Heart left ventricle (tissue), 13 donors: ENCODE data around the gene ARFIP2.

Source experiments
- POLR2A ChIP-seq, 2 donors: fragments of 450-650 bp; IDR thresholded peaks; one replicate each; pipeline ENCODE4 v1.6.1; 2017; ENCODE audit warnings: antibody characterized with exemption in 2 of 2, mild to moderate bottlenecking in 2 of 2, moderate library complexity in 2 of 2
- TF ChIP-seq, protein P1 (sequence below), 12 donors: fragments of 200-600 bp; sonication (generic) in 4 of 12; IDR thresholded peaks; one replicate each; pipeline versions ENCODE4 v1.5.0 to v1.8.0; 2018 to 2022; ENCODE audit warnings: antibody characterized with exemption in 12 of 12, mild to moderate bottlenecking in 5 of 12
- donor health status: ischemic (EF 13 %, LVEDD 7.1; RV severe dilation, severe dysfunction).
- donor health status: DM: no; HTN: yes; CAD: no.
- donor health status: DM: no; HTN: no; CAD: no.
- donor health status: ischemic (EF 25% LVEDD 6.9; RV normal size, moderate dysfunction).
- donor health status: ischemic (EF 25% LVEDD 5.7; RV mildly dilated, moderate dysfunction).
- donor health status: ischemic (EF 35%, LVEDD 5.7; RV mildly dilated, moderate dysfunction).
- donor health status: nonischemic (EF 11% LVEDD 7.7; RV severe dilation, severe dysfunction).
- donor health status: DM: yes; HTN: yes; CAD: no.
- donor health status: PGD.
- donor health status: ischemic (EF 29% LVEDD 5.4; RV normal size, mild dysfunction).
- donor health status: nonischemic (EF 23%, LVEDD 6.1; RV moderate dilation, normal function).

DNA sequence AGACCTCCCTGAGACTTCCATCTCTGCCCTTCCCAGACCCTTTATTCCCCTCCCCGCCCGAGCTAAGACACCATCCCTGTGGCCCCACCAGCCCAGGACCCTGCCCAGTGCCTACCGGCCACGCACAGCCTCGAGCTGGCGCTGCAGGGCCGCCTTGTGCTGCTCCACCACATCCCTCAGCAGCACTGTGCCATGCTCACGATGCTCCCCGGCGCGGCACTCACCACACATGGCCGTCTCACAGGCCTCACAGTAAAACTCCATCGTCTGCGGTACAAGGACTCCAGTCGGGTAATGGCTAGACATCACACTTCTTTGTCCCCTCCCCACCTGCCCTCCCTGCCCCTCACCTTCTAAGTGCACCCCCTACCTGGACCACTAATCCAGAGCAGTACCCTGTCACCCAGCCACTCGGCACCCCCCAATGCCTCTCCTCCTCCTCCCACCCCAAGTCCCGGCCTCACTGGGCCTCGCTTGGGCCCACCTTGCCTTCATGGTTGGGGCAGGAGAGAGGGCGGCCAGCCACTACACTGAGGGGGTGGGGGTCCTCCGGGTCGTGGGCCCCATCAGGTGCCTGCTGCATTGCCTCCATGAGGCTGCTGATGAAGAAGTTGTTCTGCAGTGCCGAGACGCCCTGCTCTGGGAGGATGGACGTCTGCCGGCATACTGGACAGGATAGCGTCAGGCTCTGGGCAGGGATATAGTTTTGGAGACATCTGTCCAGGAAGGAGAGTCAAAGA lies 23.4 kb downstream of the ARFIP2 start:
- TF ChIP-seq, protein P1, sequence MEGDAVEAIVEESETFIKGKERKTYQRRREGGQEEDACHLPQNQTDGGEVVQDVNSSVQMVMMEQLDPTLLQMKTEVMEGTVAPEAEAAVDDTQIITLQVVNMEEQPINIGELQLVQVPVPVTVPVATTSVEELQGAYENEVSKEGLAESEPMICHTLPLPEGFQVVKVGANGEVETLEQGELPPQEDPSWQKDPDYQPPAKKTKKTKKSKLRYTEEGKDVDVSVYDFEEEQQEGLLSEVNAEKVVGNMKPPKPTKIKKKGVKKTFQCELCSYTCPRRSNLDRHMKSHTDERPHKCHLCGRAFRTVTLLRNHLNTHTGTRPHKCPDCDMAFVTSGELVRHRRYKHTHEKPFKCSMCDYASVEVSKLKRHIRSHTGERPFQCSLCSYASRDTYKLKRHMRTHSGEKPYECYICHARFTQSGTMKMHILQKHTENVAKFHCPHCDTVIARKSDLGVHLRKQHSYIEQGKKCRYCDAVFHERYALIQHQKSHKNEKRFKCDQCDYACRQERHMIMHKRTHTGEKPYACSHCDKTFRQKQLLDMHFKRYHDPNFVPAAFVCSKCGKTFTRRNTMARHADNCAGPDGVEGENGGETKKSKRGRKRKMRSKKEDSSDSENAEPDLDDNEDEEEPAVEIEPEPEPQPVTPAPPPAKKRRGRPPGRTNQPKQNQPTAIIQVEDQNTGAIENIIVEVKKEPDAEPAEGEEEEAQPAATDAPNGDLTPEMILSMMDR (IDR thresholded peaks at IDR 0.05): no peak
- TF ChIP-seq POLR2A (IDR thresholded peaks at IDR 0.05): no peak
